GM19438 (cell line): Measurements from ENCODE around the gene DOCK2.

ENCODE experiments used
- ATAC-seq: cut with Tn5 transposase; IDR thresholded peaks from one replicate; pipeline ENCODE4 v1.9.1; 2021; ENCODE audit warnings: low read depth; ENCODE audit not compliant: unreplicated experiment

DOCK2 gene

GRCh38 chr5:170104710-170105109, 467.6 kb downstream of the DOCK2 start:
- no peak for ATAC-seq

GRCh38 chr5:170105642-170106611, 468.9 kb downstream of the DOCK2 start, which contains the start of gene FOXI1:
Gene FOXI1, plus strand, starts transcription at chr5:170105897. Its CDS starts 61 bp downstream, at chr5:170105958.
- no peak for ATAC-seq

GRCh38 chr5:170107674-170108073, 470.6 kb downstream of the DOCK2 start:
- no peak for ATAC-seq

GRCh38 chr5:170108266-170108785, 471.3 kb downstream of the DOCK2 start:
- ATAC-seq: no peak

- ATAC-seq: no peak
These were observed 472.3 kb downstream of the DOCK2 start for GRCh38 chr5:170109059-170110031.

- ATAC-seq: no peak
These were observed 473.5 kb downstream of the DOCK2 start for GRCh38 chr5:170110403-170111087.

- ATAC-seq: no peak
These were observed 474.2 kb downstream of the DOCK2 start for GRCh38 chr5:170111088-170111785.

GRCh38 chr5:170112876-170113521, 475.9 kb downstream of the DOCK2 start:
- no peak for ATAC-seq

- no peak for ATAC-seq
These were observed 476.4 kb downstream of the DOCK2 start for GRCh38 chr5:170113522-170113900.

- no peak for ATAC-seq
These were observed 477.2 kb downstream of the DOCK2 start for GRCh38 chr5:170114271-170114670.

GRCh38 chr5:170115925-170116324, 478.9 kb downstream of the DOCK2 start:
- ATAC-seq: no peak

- ATAC-seq: no peak
These were observed 480.7 kb downstream of the DOCK2 start for GRCh38 chr5:170117736-170118135.

- ATAC-seq: no peak
These were observed 483.5 kb downstream of the DOCK2 start for GRCh38 chr5:170120576-170120975.

- no peak for ATAC-seq
These were observed 484.2 kb downstream of the DOCK2 start for GRCh38 chr5:170121321-170121720.

GRCh38 chr5:170126061-170126460, 489.0 kb downstream of the DOCK2 start:
- no peak for ATAC-seq

- ATAC-seq: no peak
These were observed 489.6 kb downstream of the DOCK2 start for GRCh38 chr5:170126626-170127025.

GRCh38 chr5:170131235-170131634, 494.2 kb downstream of the DOCK2 start:
- ATAC-seq: no peak

- ATAC-seq: no peak
These were observed 495.3 kb downstream of the DOCK2 start for GRCh38 chr5:170132269-170132975.
